ENCODE measurements around the gene CIDEB. TPM values are rescaled to one million over a fixed set of nuclear protein-coding genes. Genes with fewer than 3 reads are reported as not detected.

The CIDEB gene
- total RNA-seq, 1 experiment from 2014 or later, result 1.7 TPM

DNA sequence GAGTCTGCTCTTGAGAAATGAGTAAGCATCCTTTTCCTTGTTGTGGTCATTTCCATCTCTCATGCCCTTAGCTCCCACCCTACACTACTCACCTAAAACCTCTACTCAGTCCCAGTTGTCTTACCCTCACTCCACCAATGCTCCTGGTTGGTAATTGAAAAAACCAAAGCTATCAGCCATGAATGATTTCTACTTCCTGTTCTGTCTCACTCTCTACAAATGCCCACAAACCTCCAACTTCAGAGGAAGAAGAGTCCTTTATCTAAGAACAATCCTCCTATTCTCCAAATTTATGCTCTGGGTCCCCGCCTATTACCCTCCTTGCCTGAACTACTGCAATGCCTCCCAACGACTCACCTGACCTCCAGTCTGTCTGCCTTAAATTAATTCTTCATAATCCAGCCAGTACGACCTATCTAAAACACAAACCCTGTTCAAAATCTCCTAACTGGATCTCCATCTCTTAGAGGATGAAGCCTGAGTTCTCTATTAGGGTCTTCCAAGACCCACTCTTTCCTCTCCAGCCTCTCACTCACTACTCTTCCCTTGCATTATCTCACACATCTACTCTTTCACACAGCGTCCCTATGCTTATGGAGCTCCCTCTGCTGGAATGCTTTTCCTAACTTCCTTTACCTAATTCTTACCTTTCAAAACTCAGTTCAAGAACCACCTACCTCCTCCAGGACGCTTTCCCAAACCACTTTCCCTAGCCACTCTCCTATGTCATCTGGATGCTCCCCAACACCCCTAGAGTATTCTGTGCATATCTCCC, 10.4 kb downstream of the CIDEB start:
- peak; percentile 26 for DNase-seq (ENCODE audit: low spot score)
- in situ Hi-C loops (cut with HindIII; ENCODE audit: low sequenced_read_pairs), result no loop called here

DNA sequence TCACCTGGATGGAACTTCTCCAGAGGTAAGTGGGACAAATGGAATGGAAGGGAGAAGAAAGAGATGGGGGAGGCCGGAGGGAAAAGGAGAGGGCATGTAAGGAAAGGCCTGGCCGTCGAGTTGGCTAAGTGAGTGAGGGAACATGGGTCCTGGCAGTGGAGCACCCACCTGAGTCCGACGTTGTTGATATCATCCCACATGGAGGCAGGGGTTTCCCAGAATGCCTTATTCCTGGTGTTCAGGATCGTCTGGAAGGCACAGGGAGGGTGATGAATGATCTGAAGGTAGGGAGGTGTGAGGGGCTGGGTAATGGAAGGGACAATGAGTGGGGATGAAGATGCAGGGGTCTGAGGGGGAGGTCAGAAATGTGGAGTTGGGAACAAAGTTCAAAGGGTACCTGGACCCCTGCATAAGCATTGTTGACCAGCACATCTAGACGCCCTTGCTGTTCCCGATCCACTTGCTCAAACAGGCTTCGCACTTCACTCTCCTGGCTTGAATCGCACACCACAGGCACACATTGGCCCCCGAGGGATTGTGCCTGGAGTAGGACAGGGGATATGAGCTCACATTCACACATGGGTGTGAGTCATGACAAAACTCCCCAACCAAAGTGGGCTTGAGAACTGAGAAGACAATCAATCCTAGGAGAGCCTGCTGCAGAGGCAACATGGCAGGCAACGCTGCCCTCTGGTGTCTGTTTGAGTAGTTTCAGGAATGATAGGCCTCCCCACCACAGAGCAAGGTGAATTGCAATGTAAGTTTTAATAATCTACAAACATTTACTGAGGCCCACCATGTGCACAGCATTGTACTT, 11.2 kb downstream of the CIDEB start:
- in situ Hi-C loops (cut with HindIII; ENCODE audit: low sequenced_read_pairs), result no loop called here
- peak; percentile 59 for DNase-seq (ENCODE audit: low spot score)

DNA sequence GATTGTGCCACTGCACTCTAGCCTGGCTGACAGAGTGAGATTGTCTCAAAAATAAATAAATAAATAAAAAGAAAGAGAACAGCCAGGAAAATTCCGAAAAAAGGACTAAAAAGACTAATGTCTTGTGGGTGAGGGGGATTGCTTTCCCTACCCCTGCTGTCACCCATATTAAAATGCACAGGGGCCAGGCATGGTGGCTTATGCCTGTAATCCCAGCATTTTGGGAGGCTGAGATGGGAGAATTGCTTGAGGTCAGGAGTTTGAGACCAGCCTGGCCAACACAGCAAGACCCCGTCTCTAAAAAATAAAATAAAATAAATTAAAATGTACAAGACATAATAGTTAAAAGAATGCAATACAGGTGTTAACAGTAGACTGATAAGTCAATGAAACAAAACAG, 14.3 kb downstream of the CIDEB start:
- no peak for DNase-seq (ENCODE audit: low spot score)
- in situ Hi-C loops (cut with HindIII; ENCODE audit: low sequenced_read_pairs), result no loop called here

DNA sequence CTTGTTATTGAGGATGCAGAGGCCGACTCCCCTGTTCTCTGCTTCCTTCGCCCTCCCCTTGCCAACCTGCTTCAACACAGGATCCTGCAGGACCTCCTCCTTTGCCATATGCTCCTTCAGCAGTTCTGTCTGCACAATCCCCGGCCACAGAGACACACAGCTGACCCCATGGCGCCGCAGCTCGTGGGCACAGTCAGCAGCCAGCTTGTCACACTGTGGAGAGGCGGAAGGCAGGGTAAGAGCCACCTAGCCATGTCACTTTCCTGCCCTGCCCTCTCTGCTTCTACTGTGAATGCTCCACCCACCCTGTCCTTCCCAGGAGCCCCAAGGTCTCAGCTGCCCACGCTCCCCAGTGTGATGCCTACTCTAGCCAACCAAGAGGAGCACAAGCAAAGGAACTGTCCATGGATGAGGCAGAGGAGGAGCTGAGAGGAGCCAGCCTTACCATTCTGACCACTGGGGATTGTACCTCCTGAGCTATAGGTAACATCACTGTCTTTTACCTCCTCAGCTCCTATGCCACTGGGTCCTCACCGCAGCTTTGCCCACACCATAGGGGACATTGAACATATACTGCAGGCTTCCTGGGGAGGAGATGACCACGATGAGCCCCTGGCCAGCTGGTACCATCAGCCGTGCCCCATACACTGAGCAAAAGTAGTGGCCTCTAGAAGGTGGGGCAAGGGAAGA, 15.5 kb downstream of the CIDEB start:
- DNase-seq (ENCODE audit: low spot score), result no peak
- in situ Hi-C loops (cut with HindIII; ENCODE audit: low sequenced_read_pairs), result no loop called here

DNA sequence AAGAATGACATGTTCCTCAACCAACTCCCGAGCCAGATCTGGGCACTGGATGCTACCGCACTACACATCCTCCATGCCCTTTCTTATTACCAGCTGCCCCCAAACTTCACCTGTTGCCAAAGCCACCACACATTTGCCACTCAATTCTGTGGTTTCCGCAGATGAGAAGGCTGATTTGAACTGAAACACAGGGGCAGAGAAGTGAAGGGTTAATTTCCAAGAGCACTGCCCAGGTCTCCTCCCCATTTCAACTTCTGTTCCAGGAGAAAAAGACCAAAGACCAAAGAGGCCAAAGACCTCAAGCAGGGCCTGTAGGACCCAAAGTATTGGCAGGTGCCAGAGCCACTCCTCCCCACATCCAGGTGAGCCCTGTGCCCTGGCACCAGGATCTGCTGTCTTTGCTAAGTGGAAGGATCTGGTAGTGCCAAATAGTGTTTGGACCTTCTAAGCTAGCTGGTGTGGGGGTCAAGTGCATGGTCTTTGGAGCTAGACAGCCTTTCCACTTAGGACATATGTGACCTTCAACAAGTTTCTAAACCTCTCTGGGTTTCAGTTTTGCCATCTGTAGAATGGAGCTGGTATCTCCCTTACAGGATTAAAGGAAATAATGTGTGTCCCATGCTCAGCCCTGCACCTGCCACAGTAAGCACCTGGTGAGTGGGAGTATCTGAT, 16.2 kb downstream of the CIDEB start:
- in situ Hi-C loops (cut with HindIII; ENCODE audit: low sequenced_read_pairs), result no loop called here
- no peak for DNase-seq (ENCODE audit: low spot score)

DNA sequence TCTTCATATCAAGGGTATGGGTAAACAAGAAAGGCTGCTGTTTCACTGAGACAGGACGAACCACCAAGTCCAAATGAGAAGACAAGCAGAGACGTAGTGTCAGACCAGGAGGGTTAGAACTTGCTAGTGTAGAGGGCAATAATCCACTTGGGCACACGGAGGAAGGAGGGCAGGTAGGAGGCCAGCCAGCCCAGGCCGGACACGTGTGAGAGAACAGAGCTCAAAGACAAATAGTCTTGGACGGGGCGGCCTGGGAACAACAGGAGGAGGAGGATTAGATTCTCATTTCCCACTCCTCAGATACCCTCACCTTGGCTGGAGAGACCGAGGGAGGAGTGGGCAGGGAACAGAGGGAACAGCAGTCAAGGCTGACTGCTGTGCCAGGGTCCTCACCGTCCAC, 17.0 kb downstream of the CIDEB start:
- DNase-seq (ENCODE audit: low spot score), result no peak
- in situ Hi-C loops (cut with HindIII; ENCODE audit: low sequenced_read_pairs), result no loop called here

DNA sequence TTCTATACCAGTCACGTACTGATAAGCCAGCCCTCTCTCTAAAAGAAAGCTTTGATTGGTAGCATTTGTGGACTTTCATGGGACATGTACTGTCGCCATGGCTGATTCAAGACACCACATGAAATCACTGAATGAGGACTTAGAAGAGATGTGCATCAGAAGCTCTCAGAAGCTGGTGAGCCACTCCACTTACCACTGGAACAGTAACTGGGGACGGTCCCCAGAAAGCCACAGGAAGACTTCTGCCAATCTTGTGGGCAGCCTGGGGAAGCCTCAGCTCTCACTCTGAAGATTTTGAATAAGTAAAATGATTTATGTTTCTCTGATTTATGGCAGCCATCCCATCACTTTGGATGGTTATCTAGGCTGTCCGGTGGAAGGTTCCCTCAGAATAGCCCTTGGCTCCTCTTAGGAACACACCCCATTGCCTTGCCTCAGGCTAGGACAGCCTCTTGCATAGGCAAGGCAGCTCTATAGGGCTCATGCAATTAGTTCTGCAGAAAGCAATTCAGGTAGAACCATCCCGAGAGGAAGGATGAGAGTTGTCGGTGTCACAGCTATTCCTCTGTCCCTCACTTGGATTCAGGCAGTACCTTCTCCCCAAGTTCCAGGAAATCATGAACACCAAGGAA, 18.0 kb downstream of the CIDEB start:
- in situ Hi-C loops (cut with HindIII; ENCODE audit: low sequenced_read_pairs), result no loop called here

DNA sequence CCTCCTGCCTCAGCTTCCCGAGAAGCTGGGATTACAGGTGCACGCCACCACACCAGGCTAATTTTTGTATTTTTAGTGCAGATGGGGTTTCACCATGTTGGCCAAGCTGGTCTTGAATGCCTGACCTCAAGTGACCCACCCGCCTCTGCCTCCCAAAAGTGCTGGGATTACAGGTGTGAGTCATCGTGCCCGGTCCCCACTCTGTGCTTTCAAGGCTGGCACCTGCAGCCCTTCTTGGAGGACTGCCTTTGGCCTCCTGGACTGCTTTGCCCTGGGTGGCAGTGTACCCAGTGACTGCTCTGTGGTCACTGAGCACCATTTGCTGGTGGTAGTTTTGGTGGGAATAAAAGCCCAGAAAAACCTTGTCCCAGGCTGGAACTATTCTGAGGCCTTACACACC, 20.8 kb downstream of the CIDEB start:
- in situ Hi-C loops (cut with HindIII; ENCODE audit: low sequenced_read_pairs), result no loop called here
- DNase-seq (ENCODE audit: low spot score), result no peak

More for the DNA sequence above, 18.0 kb downstream of the CIDEB start:
- no peak for DNase-seq (ENCODE audit: low spot score)

DNA sequence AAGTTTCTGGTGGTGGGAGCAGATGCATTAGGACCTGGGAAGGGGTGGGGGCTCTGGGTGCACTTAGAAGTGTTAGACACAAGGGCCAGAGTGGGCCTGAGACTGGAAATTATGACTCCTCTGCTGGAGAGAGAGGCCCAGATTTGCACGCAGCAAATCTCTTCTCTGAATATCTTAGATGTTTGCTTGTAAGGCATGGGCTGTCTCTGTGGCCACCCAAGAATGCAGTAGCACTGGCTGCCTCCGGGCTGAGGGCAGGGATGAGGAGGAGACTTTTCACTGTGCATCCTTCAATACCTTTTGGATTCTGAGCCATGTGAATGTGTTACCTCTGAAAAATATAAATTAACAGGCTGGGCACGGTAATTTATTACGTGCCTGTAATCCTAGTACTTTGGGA, 22.4 kb downstream of the CIDEB start:
- no peak for DNase-seq (ENCODE audit: low spot score)

DNA sequence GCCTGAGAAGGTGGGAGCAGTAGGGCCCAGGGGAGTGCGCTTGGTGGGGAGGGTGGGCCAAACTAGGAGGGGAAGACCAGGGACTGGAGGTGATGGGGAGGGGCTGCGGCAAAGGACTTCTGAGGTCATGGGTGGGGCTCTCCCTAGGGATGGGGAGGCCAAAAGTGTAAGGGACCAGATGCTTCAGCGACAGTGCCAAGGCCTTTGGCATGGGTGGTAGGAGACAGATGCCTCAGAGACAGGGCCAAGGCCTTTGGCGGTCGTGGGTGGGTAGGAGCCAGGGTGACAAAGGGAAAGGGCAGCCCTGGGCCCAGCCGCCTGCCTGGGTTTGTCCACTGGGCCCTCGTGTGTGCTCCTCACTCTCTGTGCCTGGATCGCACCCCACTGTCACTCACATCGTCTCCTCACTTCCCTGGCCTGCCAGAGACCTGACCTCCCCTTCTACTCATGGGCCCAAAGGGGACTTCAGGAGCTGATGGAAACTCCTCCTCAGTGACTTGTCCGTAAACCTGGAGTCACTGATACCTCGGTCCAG, 23.2 kb downstream of the CIDEB start:
- DNase-seq (ENCODE audit: low spot score), result no peak
- in situ Hi-C loops (cut with HindIII; ENCODE audit: low sequenced_read_pairs), result no loop called here

More for the DNA sequence above, 22.4 kb downstream of the CIDEB start:
- in situ Hi-C loops (cut with HindIII; ENCODE audit: low sequenced_read_pairs), result no loop called here

DNA sequence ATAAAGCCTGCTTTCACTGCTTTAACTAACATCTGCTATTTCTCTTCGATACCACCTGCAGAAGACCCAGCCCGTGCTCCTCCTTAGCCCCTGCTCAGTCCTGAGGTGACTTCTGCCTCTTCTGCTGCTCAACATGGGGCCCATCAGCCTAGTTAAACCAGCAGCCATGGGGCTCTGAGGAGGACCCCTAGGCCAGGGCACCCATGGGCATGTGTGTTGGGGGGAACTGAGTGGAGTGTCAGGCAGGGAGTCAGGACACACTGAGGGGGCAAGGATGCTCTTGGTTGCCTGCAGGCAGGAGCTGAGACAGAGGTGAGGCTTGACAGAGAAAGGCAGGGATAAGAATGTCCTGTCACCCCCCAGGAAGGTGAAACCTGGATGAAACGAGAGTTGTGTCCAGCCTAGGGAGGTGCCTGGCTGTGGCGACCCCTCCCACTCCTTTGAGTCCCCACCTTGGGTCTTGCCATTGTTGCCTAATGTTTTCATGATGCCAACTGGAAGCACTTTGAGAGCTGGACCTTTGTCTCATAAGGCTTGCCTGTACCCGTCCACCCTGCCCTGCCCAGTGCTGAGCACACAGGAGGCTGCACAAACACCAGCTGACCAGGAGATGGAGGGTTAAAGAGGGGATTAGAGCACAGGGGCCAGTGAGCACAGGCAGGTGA, 23.8 kb downstream of the CIDEB start:
- DNase-seq (ENCODE audit: low spot score), result no peak
- in situ Hi-C loops (cut with HindIII; ENCODE audit: low sequenced_read_pairs), result no loop called here

DNA sequence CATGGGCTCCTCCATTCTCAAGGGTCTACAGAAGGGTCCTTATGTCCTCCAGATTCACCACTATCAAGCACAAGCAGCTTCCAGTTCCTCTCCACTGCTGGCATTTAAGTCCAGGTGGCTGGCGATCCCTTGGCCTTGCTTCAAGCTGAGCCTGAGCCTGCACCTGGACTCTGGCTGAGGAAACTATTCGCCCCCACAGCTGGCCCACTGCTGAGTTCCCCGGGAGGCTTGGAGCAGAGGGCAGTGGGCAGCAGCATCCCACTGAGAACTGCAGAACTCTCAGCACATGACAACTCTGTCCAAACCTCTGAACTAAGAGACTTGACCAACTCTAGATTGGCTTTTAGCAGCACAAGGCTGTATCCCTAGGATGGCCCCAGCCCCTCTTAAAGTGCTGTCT, 25.0 kb downstream of the CIDEB start:
- in situ Hi-C loops (cut with HindIII; ENCODE audit: low sequenced_read_pairs), result no loop called here

DNA sequence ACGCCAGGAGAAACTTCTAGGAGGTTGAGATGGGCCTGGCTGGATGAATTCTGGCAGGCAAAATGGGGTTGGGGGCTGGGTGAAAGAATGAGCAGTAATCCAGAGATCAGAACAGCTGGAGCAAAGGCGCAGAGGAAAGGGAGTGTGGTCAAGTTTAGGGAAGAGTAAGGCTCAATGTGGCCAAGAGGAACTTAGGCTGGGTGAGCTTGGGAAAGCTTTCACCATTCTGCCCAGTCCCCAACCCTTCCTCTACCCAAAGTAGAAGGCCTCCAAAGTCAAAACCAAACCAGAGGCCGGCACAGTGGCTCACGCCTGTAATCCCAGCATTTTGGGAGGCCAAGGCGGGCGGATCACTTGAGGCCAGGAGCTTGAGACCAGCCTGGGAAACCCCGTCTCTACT, 26.1 kb downstream of the CIDEB start:
- no peak for DNase-seq (ENCODE audit: low spot score)
- in situ Hi-C loops (cut with HindIII; ENCODE audit: low sequenced_read_pairs), result no loop called here

More for the DNA sequence above, 25.0 kb downstream of the CIDEB start:
- no peak for DNase-seq (ENCODE audit: low spot score)

DNA sequence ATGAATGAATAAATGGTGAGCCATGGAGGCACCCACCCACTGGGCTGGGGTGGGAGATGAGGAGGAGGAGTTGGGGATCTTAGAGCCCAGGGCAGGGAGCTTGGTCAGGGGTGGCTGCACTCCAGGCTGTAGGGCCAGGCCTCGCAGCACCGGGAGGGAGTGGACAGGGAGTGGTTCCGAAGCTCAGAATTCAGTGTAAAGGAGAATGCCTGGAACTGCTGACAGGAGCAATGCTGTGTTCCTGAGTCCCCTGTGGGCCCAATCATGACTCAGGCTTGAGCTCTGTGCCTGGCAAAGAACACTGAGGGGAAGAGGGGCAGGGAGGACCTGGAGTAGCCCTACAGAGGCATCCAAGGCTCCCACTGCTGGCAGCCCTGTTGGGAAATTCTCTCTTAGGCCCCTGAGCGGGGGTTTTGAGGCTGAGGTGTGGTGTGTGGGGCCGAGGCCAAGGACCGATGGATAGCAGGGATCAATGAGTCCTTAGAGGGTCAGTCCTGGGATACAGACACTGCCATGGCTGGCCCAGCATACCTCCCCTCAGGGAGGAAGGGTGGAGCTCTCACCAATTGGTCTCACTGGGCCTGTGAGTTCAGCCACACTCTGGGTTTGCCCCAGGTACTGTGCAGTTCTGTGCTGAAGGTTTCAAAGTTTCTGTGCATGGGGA, 26.8 kb downstream of the CIDEB start:
- in situ Hi-C loops (cut with HindIII; ENCODE audit: low sequenced_read_pairs), result no loop called here
- no peak for DNase-seq (ENCODE audit: low spot score)

DNA sequence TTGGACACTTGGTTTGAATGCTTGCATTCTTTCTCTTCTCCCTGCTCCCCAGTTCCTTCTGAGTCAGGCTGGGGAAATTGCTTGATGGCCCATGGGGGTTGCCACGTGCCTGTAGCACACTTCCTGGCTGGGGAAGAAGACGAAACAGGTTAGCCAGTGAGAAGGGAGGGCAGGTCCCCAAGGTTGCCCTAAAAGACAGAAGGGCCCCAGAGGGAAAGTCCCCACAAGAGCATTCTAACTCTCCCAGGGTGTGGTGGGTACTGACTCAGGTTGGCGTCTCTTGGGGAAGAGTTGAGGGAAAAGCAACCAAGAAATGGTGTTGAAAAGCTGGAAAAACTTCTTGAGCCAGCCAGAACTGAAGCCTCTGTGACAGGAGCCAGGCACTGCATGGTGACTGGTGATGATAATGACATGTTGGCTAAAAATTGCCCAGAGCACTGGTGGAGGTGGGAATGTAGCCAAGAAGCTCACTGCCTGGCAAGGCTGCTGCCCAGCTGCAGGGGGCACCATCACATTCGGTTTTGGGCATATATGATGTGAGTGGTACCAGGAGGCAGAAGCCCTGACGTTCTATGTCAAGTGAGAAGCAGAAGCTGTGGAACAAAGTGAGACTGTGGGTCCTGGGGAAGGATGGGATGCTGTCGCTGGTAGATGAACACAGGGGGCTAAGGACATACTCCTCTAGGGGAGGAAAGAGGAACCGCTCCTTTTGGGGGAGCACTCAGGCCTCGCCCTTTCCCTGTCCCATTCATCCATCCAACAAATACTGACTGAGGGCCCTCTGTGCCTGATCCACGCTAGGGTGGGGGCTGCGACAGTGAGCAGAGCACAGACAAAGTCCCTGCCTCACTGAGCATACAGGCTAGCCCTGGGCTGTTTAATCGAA, 28.2 kb downstream of the CIDEB start:
- in situ Hi-C loops (cut with HindIII; ENCODE audit: low sequenced_read_pairs), result no loop called here
- DNase-seq (ENCODE audit: low spot score), result no peak

DNA sequence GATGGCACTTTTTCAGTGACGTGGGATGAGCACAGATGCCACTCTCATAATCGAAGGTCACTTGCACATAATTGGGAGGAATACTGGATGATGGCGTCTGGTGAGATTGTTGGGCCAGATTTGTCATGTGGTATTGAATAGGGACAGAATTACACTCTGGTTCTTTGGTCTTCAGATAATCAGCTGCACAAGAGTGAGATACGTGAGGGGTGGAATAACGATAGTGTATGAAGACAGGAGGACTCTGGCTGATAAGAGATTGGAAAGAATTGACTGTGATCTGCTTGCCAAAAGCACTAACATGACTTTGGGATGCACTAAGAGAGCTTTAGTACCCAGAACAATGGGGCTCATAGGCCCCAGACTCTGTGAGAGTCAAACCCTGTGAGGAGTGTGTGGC, 29.4 kb downstream of the CIDEB start:
- in situ Hi-C loops (cut with HindIII; ENCODE audit: low sequenced_read_pairs), result no loop called here
- no peak for DNase-seq (ENCODE audit: low spot score)
